Upper lobe of right lung (tissue), 1 donor: Measurements from ENCODE around the gene BCO2. TPM values are rescaled to one million over a fixed set of nuclear protein-coding genes. Genes with fewer than 3 reads are reported as not detected.

Experiments used
- ATAC-seq: fragments of 200-7000 bp; cut with Tn5 transposase; one replicate; pipeline ENCODE4 v1.9.1; 2020; ENCODE audit warnings: mild to moderate bottlenecking, moderate library complexity
- DNase-seq: peaks from one replicate; pipeline ENCODE4 v3.0.0-alpha.2; 2020
- H3K27ac ChIP-seq: fragments of 200-600 bp; one replicate; pipeline ENCODE4 v1.8.0; 2022
- H3K27me3 ChIP-seq: fragments of 200-600 bp; one replicate; pipeline ENCODE4 v1.8.0; 2022; ENCODE audit warnings: mild to moderate bottlenecking
- H3K36me3 ChIP-seq: fragments of 200-600 bp; one replicate; pipeline ENCODE4 v1.8.0; 2022
- H3K4me1 ChIP-seq: fragments of 200-600 bp; one replicate; pipeline ENCODE4 v1.8.0; 2022
- H3K4me3 ChIP-seq: fragments of 200-600 bp; one replicate; pipeline ENCODE4 v1.8.0; 2022; ENCODE audit warnings: mild to moderate bottlenecking
- H3K9me3 ChIP-seq: fragments of 200-600 bp; one replicate; pipeline ENCODE4 v1.8.0; 2022
- CTCF ChIP-seq: fragments of 200-600 bp; IDR thresholded peaks from one replicate; pipeline ENCODE4 v1.8.0; 2022; ENCODE audit warnings: antibody characterized with exemption
- intact Hi-C: fragments of 100-400 bp; cut with DNase I; formaldehyde crosslinking; loops from one replicate; pipeline ENCODE4 v1.11.0; 2022
- total RNA-seq: library from RNA; stranded (reverse); fragmentation: NEBNext Ultra II Directional; extraction: Animal tissue kit (Norgen Biotek cat#: 25700); gene quantifications from one replicate; pipeline ENCODE4 v1.2.1, GENCODE V29; 2021
- donor health status: DM: no; HTN: yes; CAD: no; lungs with severe emphysema.

BCO2 gene
- total RNA-seq, 1 donor from 2014 or later = 7.7 TPM

GRCh38 chr11:112219476-112220232 lies 44.3 kb downstream of the BCO2 start:
- Histone ChIP-seq H3K27ac (no peak overlapping the region), H3K4me1 (peaks cover 9% of the 10 kb centered on the region), H3K36me3 (no peaks in the 10 kb centered on the region), H3K27me3 (no peaks in the 10 kb centered on the region), H3K4me3 (no peak overlapping the region), H3K9me3 (no peaks in the 10 kb centered on the region)
- peak; percentile 97 for ATAC-seq
- intact Hi-C loops = loop anchor here (2.0 kb wide), 1 partner anchor 61 kb away; no protein-coding TSS in a partner anchor
- no peak for DNase-seq
- TF ChIP-seq CTCF = peak; percentile 83

- TF ChIP-seq CTCF = no peak
- no peak for DNase-seq
- H3K4me1 ChIP-seq = peaks cover 9% of the 10 kb centered on the region
- no peaks in the 10 kb centered on the region for H3K36me3 ChIP-seq
- no peaks in the 10 kb centered on the region for H3K27me3 ChIP-seq
- intact Hi-C loops = loop anchor here (2.0 kb wide), 1 partner anchor 59 kb away; no protein-coding TSS in a partner anchor
- peak overlapping the region; percentile 2 for H3K27ac ChIP-seq
- H3K9me3 ChIP-seq = no peaks in the 10 kb centered on the region
- no peak for ATAC-seq
- no peak overlapping the region for H3K4me3 ChIP-seq
Observed at GRCh38 chr11:112221274-112221835, 46.0 kb downstream of the BCO2 start.

- ATAC-seq = no peak
- Histone ChIP-seq H3K9me3 (no peaks in the 10 kb centered on the region), H3K4me3 (no peak overlapping the region), H3K27ac (peak overlapping the region; percentile 24), H3K27me3 (no peaks in the 10 kb centered on the region), H3K36me3 (no peaks in the 10 kb centered on the region), H3K4me1 (peaks cover 12% of the 10 kb centered on the region)
- intact Hi-C loops = no loop called here
- DNase-seq = no peak
- TF ChIP-seq CTCF = no peak
Observed at GRCh38 chr11:112222303-112222702, 47.0 kb downstream of the BCO2 start.

GRCh38 chr11:112223121-112223520 lies 47.8 kb downstream of the BCO2 start:
- no peak for ATAC-seq
- H3K9me3 ChIP-seq = no peaks in the 10 kb centered on the region
- H3K4me1 ChIP-seq = peaks cover 15% of the 10 kb centered on the region
- DNase-seq = no peak
- no peak overlapping the region for H3K4me3 ChIP-seq
- TF ChIP-seq CTCF = no peak
- no peaks in the 10 kb centered on the region for H3K36me3 ChIP-seq
- intact Hi-C loops = no loop called here
- H3K27me3 ChIP-seq = no peaks in the 10 kb centered on the region
- H3K27ac ChIP-seq = no peak overlapping the region

GRCh38 chr11:112223754-112224532 lies 48.6 kb downstream of the BCO2 start:
- intact Hi-C loops = no loop called here
- H3K9me3 ChIP-seq = no peaks in the 10 kb centered on the region
- H3K27ac ChIP-seq = no peak overlapping the region
- ATAC-seq (no peak), DNase-seq (no peak)
- peaks cover 15% of the 10 kb centered on the region for H3K4me1 ChIP-seq
- no peak overlapping the region for H3K4me3 ChIP-seq
- H3K36me3 ChIP-seq = peaks cover 5% of the 10 kb centered on the region
- no peak for TF ChIP-seq CTCF
- no peaks in the 10 kb centered on the region for H3K27me3 ChIP-seq
